DMS 273 treated with DMSO at 0.1 percent for 48 hours (cell line): Measurements from ENCODE around the gene PCDHGA1.
"Not testable (repeated sequence)": the region's sequence is repeated elsewhere in the genome, so short reads cannot be mapped to it uniquely, and the experiment has no call there.

ENCODE experiments used
- DNase-seq: peaks from one replicate; lab custom pipeline; 2025; lab: John Stamatoyannopoulos, UW

PCDHGA1 gene

GRCh38 chr5:141330299-141331080, at the start of gene PCDHGA1:
TSS of gene PCDHGA1 (plus strand) at chr5:141330514.
- DNase-seq: peak; percentile 41

- no peak for DNase-seq
Measured at GRCh38 chr5:141298376-141298775, 31.9 kb upstream of the PCDHGA1 start.

- DNase-seq: no peak
Measured at GRCh38 chr5:141303756-141304155, 26.6 kb upstream of the PCDHGA1 start, which contains the start of gene SLC25A2. TSS of gene SLC25A2 (minus strand) at chr5:141304049. CDS start at chr5:141303865, 184 bp downstream.

GRCh38 chr5:141306630-141307029, 23.7 kb upstream of the PCDHGA1 start:
- DNase-seq: no peak

- no peak for DNase-seq
Measured at GRCh38 chr5:141313711-141314110, 16.6 kb upstream of the PCDHGA1 start.

GRCh38 chr5:141316963-141317362, 13.4 kb upstream of the PCDHGA1 start:
- not testable (repeated sequence) for DNase-seq

- DNase-seq: no peak
Measured at GRCh38 chr5:141319202-141319601, 11.1 kb upstream of the PCDHGA1 start.

- DNase-seq: no peak
Measured at GRCh38 chr5:141319699-141320098, 10.6 kb upstream of the PCDHGA1 start.

GRCh38 chr5:141320225-141321169, 9.8 kb upstream of the PCDHGA1 start, which contains the start of gene TAF7:
TSS of gene TAF7 (minus strand) at chr5:141320784. CDS start at chr5:141320044, 740 bp downstream.
- peak; percentile 80 for DNase-seq

GRCh38 chr5:141322261-141322660, 8.1 kb upstream of the PCDHGA1 start:
- no peak for DNase-seq

- no peak for DNase-seq
Measured at GRCh38 chr5:141326088-141326854, 4.0 kb upstream of the PCDHGA1 start.

GRCh38 chr5:141328231-141328630, 2.1 kb upstream of the PCDHGA1 start:
- DNase-seq: no peak

GRCh38 chr5:141332571-141332970, 2.3 kb downstream of the PCDHGA1 start:
- DNase-seq: not testable (repeated sequence)

- no peak for DNase-seq
Measured at GRCh38 chr5:141338538-141339306, 8.4 kb downstream of the PCDHGA1 start, which contains the start of gene PCDHGA2. TSS of gene PCDHGA2 (plus strand) at chr5:141338760.

- not testable (repeated sequence) for DNase-seq
Measured at GRCh38 chr5:141340781-141341354, 10.6 kb downstream of the PCDHGA1 start.

- no peak for DNase-seq
Measured at GRCh38 chr5:141342773-141343172, 12.5 kb downstream of the PCDHGA1 start.

- DNase-seq: no peak
Measured at GRCh38 chr5:141343242-141343952, 13.1 kb downstream of the PCDHGA1 start, which contains the start of gene PCDHGA3. TSS of gene PCDHGA3 (plus strand) at chr5:141343829. CDS start at chr5:141344034, 205 bp downstream.

- DNase-seq: no peak
Measured at GRCh38 chr5:141343953-141344463, 13.7 kb downstream of the PCDHGA1 start.

- no peak for DNase-seq
Measured at GRCh38 chr5:141345327-141345726, 15.0 kb downstream of the PCDHGA1 start.
